GM12878 (cell line): ENCODE results near the gene DEFB114. TPM values are rescaled to one million over a fixed set of nuclear protein-coding genes. Genes with fewer than 3 reads are reported as not detected.

ENCODE experiments used
- ATAC-seq: fragments of 200-7000 bp; cut with Tn5 transposase; 3 replicates; pipeline ENCODE4 v1.9.1; 2020; ENCODE audit warnings: mild to moderate bottlenecking, moderate library complexity
- BruUV-seq: library from RNA; stranded (reverse); fragments of 400-500 nt; replicated peaks from 2 replicates; lab custom pipeline; 2021; lab: Mats Ljungman, UMichigan
- CTCF ChIA-PET: fragments of 300-600 bp; sonication (Branson Sonifier 250); formaldehyde crosslinking; extraction: SDS; loops from one replicate; lab custom pipeline; 2021; ENCODE audit warnings: inconsistent platforms; lab: Yijun Ruan, JAX
- POLR2A ChIA-PET: fragments of 350-600 bp; formaldehyde crosslinking; extraction: SDS; loops from one replicate; lab custom pipeline; 2021; ENCODE audit warnings: inconsistent platforms; lab: Charles Lee
- RAD21 ChIA-PET: fragments of 300-600 bp; sonication (Branson Sonifier 250); formaldehyde crosslinking; loops from one replicate; lab custom pipeline; 2023; ENCODE audit warnings: antibody characterized with exemption; ENCODE audit not compliant: unreplicated experiment; lab: Charles Lee
- SMC1A ChIA-PET: fragments of 300-600 bp; sonication (Branson Sonifier 250); formaldehyde crosslinking; loops from one replicate; lab custom pipeline; 2023; ENCODE audit not compliant: unreplicated experiment, uncharacterized antibody; lab: Charles Lee
- DNase-seq: peaks from one replicate; pipeline ENCODE4 v3.0.0-alpha.2; 2011; ENCODE audit warnings: low read depth, low spot score
- FAIRE-seq: peaks from 3 replicates; lab custom pipeline; 2011; peaks lifted over from hg19 to GRCh38; lab: Jason Lieb, UNC
- H2AFZ ChIP-seq: 2 replicates; pipeline ENCODE4 v1.6.0; 2011; ENCODE audit warnings: low read depth, low read length, control low read depth; ENCODE audit not compliant: control insufficient read depth
- H3K27ac ChIP-seq: 2 replicates; pipeline ENCODE4 v1.5.1; 2011; ENCODE audit warnings: control low read depth; ENCODE audit not compliant: control insufficient read depth, insufficient read depth
- H3K27me3 ChIP-seq, 2 experiments: replicated peaks in 1 of 2; 2 replicates each; pipeline versions ENCODE4 v1.6.0 to v1.6.1; 2011; ENCODE audit warnings: low read length in 1 of 2; ENCODE audit not compliant: control insufficient read depth in 2 of 2, insufficient read depth in 2 of 2
- H3K36me3 ChIP-seq, 2 experiments: 2 replicates each; pipeline ENCODE4 v1.5.1; 2011; ENCODE audit warnings: low read length in 1 of 2; ENCODE audit not compliant: control insufficient read depth in 2 of 2, insufficient read depth in 2 of 2
- H3K4me1 ChIP-seq: 2 replicates; pipeline ENCODE4 v1.6.1; 2011; ENCODE audit warnings: mild to moderate bottlenecking, low read length, moderate library complexity, mixed read lengths; ENCODE audit not compliant: control insufficient read depth, insufficient read depth
- H3K4me2 ChIP-seq: 2 replicates; pipeline ENCODE4 v1.6.0; 2011; ENCODE audit warnings: control low read depth; ENCODE audit not compliant: control insufficient read depth, insufficient read depth
- H3K4me3 ChIP-seq: fragments of 200-600 bp; sonication (generic); 2 replicates; pipeline ENCODE4 v1.5.1; 2016
- H3K79me2 ChIP-seq: 2 replicates; pipeline ENCODE4 v1.6.0; 2011; ENCODE audit warnings: low read length; ENCODE audit not compliant: control insufficient read depth, insufficient read depth
- H3K9ac ChIP-seq: 2 replicates; pipeline ENCODE4 v1.8.0; 2011; ENCODE audit warnings: low read length, control low read depth, mixed read lengths; ENCODE audit not compliant: control insufficient read depth, insufficient read depth
- H3K9me3 ChIP-seq: replicated peaks from 3 replicates; pipeline ENCODE4 v1.5.1; 2011; ENCODE audit warnings: mild to moderate bottlenecking, low read length; ENCODE audit not compliant: control insufficient read depth, insufficient read depth
- H4K20me1 ChIP-seq: 2 replicates; pipeline ENCODE4 v1.6.0; 2011; ENCODE audit not compliant: control insufficient read depth, insufficient read depth
- BMI1 ChIP-seq: fragments of 450-650 bp; IDR thresholded peaks from 2 replicates; pipeline ENCODE4 v1.6.1; 2016; ENCODE audit warnings: mild to moderate bottlenecking, moderate library complexity, borderline replicate concordance
- EP300 ChIP-seq, 2 experiments: fragments of 150-350 bp in 1 of 2; IDR thresholded peaks; 2 replicates each; pipeline ENCODE4 v1.6.1; 2011 to 2012; ENCODE audit warnings: low read depth in 2 of 2, low read length in 2 of 2, borderline replicate concordance in 1 of 2, improper control_type of control experiment in 1 of 2, inconsistent platforms in 1 of 2; ENCODE audit not compliant: control insufficient read depth in 1 of 2
- ETV6 ChIP-seq, 2 experiments: fragments of 450-650 bp in 1 of 2; IDR thresholded peaks in 1 of 2; conservative IDR thresholded peaks in 1 of 2; 2 replicates each; pipeline ENCODE4 v1.6.1; 2014; ENCODE audit warnings: antibody characterized with exemption in 1 of 2, borderline replicate concordance in 1 of 2, low read depth in 1 of 2, mild to moderate bottlenecking in 1 of 2, moderate library complexity in 1 of 2
- MEF2A ChIP-seq: IDR thresholded peaks from 2 replicates; pipeline ENCODE4 v1.6.1; 2011; ENCODE audit warnings: low read depth, mild to moderate bottlenecking, low read length, moderate library complexity; ENCODE audit not compliant: insufficient read depth
- SP1 ChIP-seq: IDR thresholded peaks from one replicate; pipeline ENCODE4 v1.6.1; 2011; ENCODE audit warnings: low read depth, low read length
- SRF ChIP-seq, 2 experiments: IDR thresholded peaks; 2 replicates each; pipeline ENCODE4 v1.6.1; 2011; ENCODE audit warnings: low read depth in 2 of 2, low read length in 2 of 2, mild to moderate bottlenecking in 1 of 2, moderate library complexity in 1 of 2
- SUPT20H ChIP-seq: IDR thresholded peaks from 2 replicates; pipeline ENCODE4 v1.6.1; 2011; ENCODE audit warnings: low read depth, mild to moderate bottlenecking, low read length, moderate library complexity, borderline replicate concordance; ENCODE audit not compliant: control insufficient read depth
- TAF1 ChIP-seq: IDR thresholded peaks from 2 replicates; pipeline ENCODE4 v1.6.1; 2011; ENCODE audit warnings: mild to moderate bottlenecking, low read depth, low read length, borderline replicate concordance
- WGBS: methylation state at CpG from one replicate; pipeline ENCODE4 v1.1.6; 2016; ENCODE audit warnings: low lambda C conversion rate; ENCODE audit not compliant: insufficient replicate concordance, insufficient coverage; ENCODE audit errors: missing lambda C conversion rate; 5-methylcytosine and 5-hydroxymethylcytosine counted together
- in situ Hi-C: fragments of 300-500 bp; cut with MboI; formaldehyde crosslinking; loops from 9 replicates; pipeline ENCODE4 v1.14.3; 2018; ENCODE audit warnings: mixed read lengths
- intact Hi-C: fragments of 100-400 bp; cut with micrococcal nuclease; formaldehyde crosslinking; loops from one replicate; pipeline ENCODE4 v1.14.2; 2022; ENCODE audit not compliant: unreplicated experiment
- polyA plus RNA-seq, 11 experiments: library from polyadenylated mRNA; depleted of rRNA in 4 of 11; unstranded in 6 of 11; stranded (reverse) in 5 of 11; fragments of >200 nt; fragmentation: Nextera tagmentation in 4 of 11; fragmentation: Illumina TruSeq in 1 of 11; extraction: Ambion mirVana in 4 of 11; extraction: Trizol in 1 of 11; gene quantifications; 1 replicate in 1 of 11; 2 replicates in 10 of 11; pipeline versions ENCODE4 v1.2.1 to v1.2.3, GENCODE V29; 2011 to 2016; ENCODE audit warnings: inconsistent platforms in 2 of 11, missing spikeins in 2 of 11, low read depth in 1 of 11
- total RNA-seq, 4 experiments: library from RNA; depleted of rRNA in 3 of 4; stranded (reverse); fragments of >200 nt in 3 of 4; fragmentation: Illumina TruSeq in 1 of 4; extraction: Trizol in 1 of 4; gene quantifications; 2 replicates each; pipeline versions ENCODE4 v1.2.1 to v1.2.3, GENCODE V29; 2013 to 2021
- TF ChIP-seq, protein P1 (sequence below): fragments of 150-350 bp; IDR thresholded peaks from 2 replicates; pipeline ENCODE4 v1.6.1; 2014; ENCODE audit warnings: mild to moderate bottlenecking, low read depth, low read length
- TF ChIP-seq, protein P2 (sequence below): IDR thresholded peaks from 2 replicates; pipeline ENCODE4 v1.6.1; 2011; ENCODE audit warnings: borderline replicate concordance, low read depth, mild to moderate bottlenecking, moderate library complexity, mixed read lengths, low read length; ENCODE audit not compliant: insufficient read depth; ENCODE audit errors: extremely low read length

The DEFB114 gene
- total and polyA plus RNA-seq, 10 of the 15 experiments (the other 5 are each of a cell fraction or from before 2014, with no cell fraction given): not detected

DNA sequence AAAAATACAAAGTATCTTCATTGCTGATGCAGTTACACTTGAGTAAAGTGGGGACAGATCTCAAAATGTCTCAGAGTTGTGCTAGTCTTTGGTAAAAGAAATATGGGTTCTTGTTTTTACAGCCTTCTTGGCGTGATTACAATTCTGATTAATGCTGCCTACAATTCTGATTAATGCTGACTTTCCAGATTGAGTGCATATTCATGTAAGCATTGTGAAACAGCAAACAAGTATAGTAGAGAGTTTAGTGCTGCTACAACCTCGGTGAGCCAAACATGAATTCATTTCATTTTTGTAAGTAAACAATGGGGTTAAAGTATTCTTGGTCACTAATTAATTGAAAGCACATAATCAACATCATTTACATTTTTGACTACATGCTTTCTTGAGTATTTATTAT lies 5.6 kb upstream of the DEFB114 start, which contains the start of gene DEFB113:
Gene DEFB113 (minus strand): TSS at position 21 of the 400 bp plus-strand sequence. CDS start 0 bp downstream, at position 21.
- 0% methylated on average over 2 of the region's 2 CpGs for WGBS
- intact Hi-C loops: no loop called here
- POLR2A ChIA-PET: no interaction called here

More for the DNA sequence above, 5.6 kb upstream of the DEFB114 start, which contains the start of gene DEFB113:
- CTCF ChIA-PET: no interaction called here
- DNase-seq (no peak), ATAC-seq (no peak), FAIRE-seq (no peak)
- H4K20me1 ChIP-seq: no peaks in the 10 kb centered on the region
- no peak within 1 kb of the TSS for H3K9ac ChIP-seq
- H3K4me3 ChIP-seq: no peak within 1 kb of the TSS
- H3K27ac ChIP-seq: no peak within 1 kb of the TSS
- no peak within 1 kb of the TSS for H3K4me2 ChIP-seq
- SMC1A ChIA-PET: no interaction called here
- in situ Hi-C loops: no loop called here
- no peak within 1 kb of the TSS for H2AFZ ChIP-seq
- H3K36me3 ChIP-seq: no peaks in the 10 kb centered on the region
- H3K27me3 ChIP-seq: no peaks in the 10 kb centered on the region
- H3K79me2 ChIP-seq: no peaks in the 10 kb centered on the region
- no peaks in the 10 kb centered on the region for H3K4me1 ChIP-seq
- no TSS peak for BruUV-seq
- no peaks in the 10 kb centered on the region for H3K9me3 ChIP-seq
- no peak for TF ChIP-seq SRF (IDR thresholded peaks at IDR 0.05; ENCODE audit: low read depth in 2 of 2, low read length in 2 of 2)
- TF ChIP-seq SUPT20H: no peak
- no peak for TF ChIP-seq ETV6 (conservative IDR thresholded peaks at IDR 0.05 in 1 of 2, IDR thresholded peaks at IDR 0.05 in 1 of 2; ENCODE audit: borderline replicate concordance in 1 of 2, low read depth in 1 of 2)
- TF ChIP-seq TAF1: no peak
- TF ChIP-seq, protein P1, sequence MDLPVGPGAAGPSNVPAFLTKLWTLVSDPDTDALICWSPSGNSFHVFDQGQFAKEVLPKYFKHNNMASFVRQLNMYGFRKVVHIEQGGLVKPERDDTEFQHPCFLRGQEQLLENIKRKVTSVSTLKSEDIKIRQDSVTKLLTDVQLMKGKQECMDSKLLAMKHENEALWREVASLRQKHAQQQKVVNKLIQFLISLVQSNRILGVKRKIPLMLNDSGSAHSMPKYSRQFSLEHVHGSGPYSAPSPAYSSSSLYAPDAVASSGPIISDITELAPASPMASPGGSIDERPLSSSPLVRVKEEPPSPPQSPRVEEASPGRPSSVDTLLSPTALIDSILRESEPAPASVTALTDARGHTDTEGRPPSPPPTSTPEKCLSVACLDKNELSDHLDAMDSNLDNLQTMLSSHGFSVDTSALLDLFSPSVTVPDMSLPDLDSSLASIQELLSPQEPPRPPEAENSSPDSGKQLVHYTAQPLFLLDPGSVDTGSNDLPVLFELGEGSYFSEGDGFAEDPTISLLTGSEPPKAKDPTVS: no peak
- no peak for TF ChIP-seq MEF2A
- no peak for TF ChIP-seq EP300 (IDR thresholded peaks at IDR 0.05; ENCODE audit: borderline replicate concordance in 1 of 2, control insufficient read depth in 1 of 2, low read depth in 2 of 2, low read length in 2 of 2)
- no peak for TF ChIP-seq SP1
- no peak for TF ChIP-seq BMI1
- TF ChIP-seq, protein P2, sequence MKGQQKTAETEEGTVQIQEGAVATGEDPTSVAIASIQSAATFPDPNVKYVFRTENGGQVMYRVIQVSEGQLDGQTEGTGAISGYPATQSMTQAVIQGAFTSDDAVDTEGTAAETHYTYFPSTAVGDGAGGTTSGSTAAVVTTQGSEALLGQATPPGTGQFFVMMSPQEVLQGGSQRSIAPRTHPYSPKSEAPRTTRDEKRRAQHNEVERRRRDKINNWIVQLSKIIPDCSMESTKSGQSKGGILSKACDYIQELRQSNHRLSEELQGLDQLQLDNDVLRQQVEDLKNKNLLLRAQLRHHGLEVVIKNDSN: no peak
- RAD21 ChIA-PET: no interaction called here
